ENCODE measurements around the gene AFF4.

- TF ChIP-seq CTCF (IDR thresholded peaks at IDR 0.05) (no peak), EP300 (IDR thresholded peaks at IDR 0.05) (no peak), POLR2A (IDR thresholded peaks at IDR 0.05) (no peak)
Measured at GRCh38 chr5:132848270-132848669, 115.2 kb downstream of the AFF4 start.
